Superior temporal gyrus (tissue), 1 donor: Measurements from ENCODE around the gene ZNF212.
"Not testable (repeated sequence)": the region's sequence is repeated elsewhere in the genome, so short reads cannot be mapped to it uniquely, and the experiment has no call there.

ENCODE experiments used
- DNase-seq: peaks from one replicate; pipeline ENCODE4 v3.0.0-alpha.2; 2016; ENCODE audit errors: extremely low spot score

Gene ZNF212

GRCh38 chr7:149252378-149252777 is 12.9 kb downstream of the ZNF212 start:
- no peak for DNase-seq

- no peak for DNase-seq
Observed at GRCh38 chr7:149253665-149254064, 14.2 kb downstream of the ZNF212 start.

- no peak for DNase-seq
Observed at GRCh38 chr7:149254181-149254858, 14.9 kb downstream of the ZNF212 start.

- DNase-seq, result no peak
Observed at GRCh38 chr7:149255174-149255573, 15.7 kb downstream of the ZNF212 start.

- DNase-seq, result no peak
Observed at GRCh38 chr7:149256568-149256967, 17.1 kb downstream of the ZNF212 start.

GRCh38 chr7:149257146-149257545 is 17.7 kb downstream of the ZNF212 start:
- no peak for DNase-seq

GRCh38 chr7:149261316-149261828 is 21.9 kb downstream of the ZNF212 start:
- peak; percentile 44 for DNase-seq

- DNase-seq, result peak; percentile 85
Observed at GRCh38 chr7:149261829-149262617, 22.6 kb downstream of the ZNF212 start, which contains the start of gene ZNF783. Gene ZNF783, plus strand, starts transcription at chr7:149262196. Its CDS starts 138 bp downstream, at chr7:149262334.

- DNase-seq, result no peak
Observed at GRCh38 chr7:149266451-149266850, 27.0 kb downstream of the ZNF212 start.

- no peak for DNase-seq
Observed at GRCh38 chr7:149267733-149268132, 28.3 kb downstream of the ZNF212 start.

GRCh38 chr7:149274424-149274823 is 35.0 kb downstream of the ZNF212 start:
- not testable (repeated sequence) for DNase-seq

GRCh38 chr7:149277871-149278270 is 38.4 kb downstream of the ZNF212 start:
- DNase-seq, result no peak

GRCh38 chr7:149278396-149278795 is 38.9 kb downstream of the ZNF212 start:
- no peak for DNase-seq

GRCh38 chr7:149279111-149279743 is 39.8 kb downstream of the ZNF212 start:
- DNase-seq, result no peak

GRCh38 chr7:149280151-149280550 is 40.7 kb downstream of the ZNF212 start:
- no peak for DNase-seq

GRCh38 chr7:149280661-149281507 is 41.4 kb downstream of the ZNF212 start:
- DNase-seq, result no peak

GRCh38 chr7:149281508-149282330 is 42.3 kb downstream of the ZNF212 start:
- DNase-seq, result no peak

- DNase-seq, result no peak
Observed at GRCh38 chr7:149282331-149282655, 42.8 kb downstream of the ZNF212 start.

GRCh38 chr7:149283321-149283720 is 43.9 kb downstream of the ZNF212 start:
- no peak for DNase-seq

- no peak for DNase-seq
Observed at GRCh38 chr7:149284343-149284742, 44.9 kb downstream of the ZNF212 start.
